GM12892 (cell line): ENCODE results near the gene CYP27C1.

Source experiments
- POLR2A ChIP-seq: IDR thresholded peaks from 2 replicates; pipeline ENCODE4 v1.6.1; 2011; ENCODE audit warnings: low read depth, low read length, control low read depth
- POLR2AphosphoS5 ChIP-seq: IDR thresholded peaks from 2 replicates; pipeline ENCODE4 v1.6.1; 2011; ENCODE audit warnings: low read depth, low read length, control low read depth
- TAF1 ChIP-seq: IDR thresholded peaks from 2 replicates; pipeline ENCODE4 v1.6.1; 2011; ENCODE audit warnings: low read depth, mild to moderate bottlenecking, control low read depth, low read length, borderline replicate concordance

DNA sequence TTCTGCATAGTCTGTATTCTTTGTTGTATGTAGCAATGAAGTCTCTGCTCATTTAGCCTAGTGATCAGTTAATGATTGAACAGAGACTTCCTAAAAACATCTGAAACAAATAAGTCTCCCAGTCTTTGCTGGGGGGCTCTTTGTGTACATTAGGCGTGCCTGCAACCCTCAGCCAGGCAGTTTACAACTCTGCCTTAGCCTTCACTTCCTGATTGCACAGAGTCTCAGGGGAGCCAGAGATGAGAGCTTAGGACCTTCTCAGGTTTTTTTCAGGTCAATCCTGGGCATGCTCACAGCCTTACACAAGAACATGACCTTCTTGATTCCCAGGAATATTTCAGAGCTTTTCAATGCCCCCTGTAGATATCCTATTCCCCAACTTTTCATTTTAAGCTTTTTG lies 69.1 kb downstream of the CYP27C1 start:
- TF ChIP-seq POLR2A (no peak), POLR2AphosphoS5 (no peak), TAF1 (no peak)
